Heart right ventricle (tissue), 16 donors: ENCODE measurements around the gene SPSB1. TPM values are rescaled to one million over a fixed set of nuclear protein-coding genes. Genes with fewer than 3 reads are reported as not detected.

Source experiments
- ATAC-seq, 8 donors: fragments of 200-7000 bp; cut with Tn5 transposase; one replicate each; pipeline ENCODE4 v1.9.1; 2020; ENCODE audit warnings: mild to moderate bottlenecking in 8 of 8, moderate library complexity in 8 of 8, moderate number of reproducible peaks in 1 of 8
- DNase-seq, 2 donors: peaks; one replicate each; pipeline ENCODE4 v3.0.0-alpha.2; 2020
- H3K27ac ChIP-seq, 10 donors: fragments of 200-600 bp; sonication (generic) in 2 of 10; one replicate each; pipeline versions ENCODE4 v1.5.0 to v1.8.0; 2020 to 2022; ENCODE audit warnings: mild to moderate bottlenecking in 3 of 10
- H3K27me3 ChIP-seq, 7 donors: fragments of 200-600 bp; one replicate each; pipeline ENCODE4 v1.8.0; 2021 to 2022; ENCODE audit warnings: mild to moderate bottlenecking in 2 of 7
- H3K36me3 ChIP-seq, 9 donors: fragments of 200-600 bp; sonication (generic) in 1 of 9; one replicate each; pipeline versions ENCODE4 v1.5.0 to v1.8.0; 2020 to 2022; ENCODE audit warnings: mild to moderate bottlenecking in 2 of 9
- H3K4me1 ChIP-seq, 9 donors: fragments of 200-600 bp; sonication (generic) in 1 of 9; one replicate each; pipeline versions ENCODE4 v1.5.0 to v1.8.0; 2020 to 2022; ENCODE audit warnings: mild to moderate bottlenecking in 4 of 9
- H3K4me3 ChIP-seq, 10 donors: fragments of 200-600 bp; sonication (generic) in 2 of 10; one replicate each; pipeline versions ENCODE4 v1.5.0 to v1.8.0; 2020 to 2022; ENCODE audit warnings: mild to moderate bottlenecking in 7 of 10, moderate library complexity in 2 of 10
- H3K9me3 ChIP-seq, 11 donors: fragments of 200-600 bp in 10 of 11; sonication (generic) in 2 of 11; one replicate each; pipeline versions ENCODE4 v1.5.0 to v1.8.0; 2013 to 2022; ENCODE audit warnings: mild to moderate bottlenecking in 2 of 11, control low read depth in 1 of 11, moderate library complexity in 1 of 11
- CTCF ChIP-seq, 9 donors: fragments of 200-600 bp; sonication (generic) in 2 of 9; IDR thresholded peaks; one replicate each; pipeline versions ENCODE4 v1.5.0 to v1.8.0; 2021 to 2022; ENCODE audit warnings: antibody characterized with exemption in 9 of 9, mild to moderate bottlenecking in 5 of 9, moderate library complexity in 1 of 9
- WGBS, 2 donors: extraction: QIAGEN DNeasy Blood & Tissue Kit; methylation state at CpG; one replicate each; pipeline ENCODE4 v1.1.7; 2013; ENCODE audit warnings: inconsistent platforms in 1 of 2; 5-methylcytosine and 5-hydroxymethylcytosine counted together
- intact Hi-C, 10 donors: fragments of 100-400 bp; cut with DNase I; formaldehyde crosslinking; loops; one replicate each; pipeline versions ENCODE4 v1.11.1 to v1.14.2; 2022
- polyA plus RNA-seq, 2 donors: library from polyadenylated mRNA; stranded (reverse); fragments of 200-250 nt; gene quantifications; one replicate each; pipeline ENCODE4 v1.2.3, GENCODE V29; 2013
- total RNA-seq, 10 donors: library from RNA; stranded (reverse); fragmentation: NEBNext Ultra II Directional in 3 of 10; extraction: Animal tissue kit (Norgen Biotek cat#: 25700) in 3 of 10; gene quantifications; one replicate each; pipeline versions ENCODE4 v1.2.1 to v1.2.4, GENCODE V29; 2021 to 2023
- donor health status: Arrhythmogenic right ventricular cardiomyopathy.
- donor health status: ischemic (EF 13 %, LVEDD 7.1; RV severe dilation, severe dysfunction).
- donor health status: healthy with polysubstance abuse.
- donor health status: DM: no; HTN: yes; CAD: no.
- donor health status: DM: no; HTN: no; CAD: no.
- donor health status: ischemic (EF 25% LVEDD 6.9; RV normal size, moderate dysfunction).
- donor health status: ischemic (EF 25% LVEDD 5.7; RV mildly dilated, moderate dysfunction).
- donor health status: healthy.
- donor health status: DM: yes; HTN: yes; CAD: no.
- donor health status: Ischemic cardiomyopathy.
- donor health status: ischemic (EF 35%, LVEDD 5.7; RV mildly dilated, moderate dysfunction).
- donor health status: nonischemic (EF 11% LVEDD 7.7; RV severe dilation, severe dysfunction).
- donor health status: DM: yes; HTN: yes; CAD: no.
- donor health status: PGD.
- donor health status: ischemic (EF 29% LVEDD 5.4; RV normal size, mild dysfunction).
- donor health status: nonischemic (EF 23%, LVEDD 6.1; RV moderate dilation, normal function).

Gene SPSB1
- total and polyA plus RNA-seq, 12 donors, result 5.5 to 16.5 (median 8.8) TPM

GRCh38 chr1:9247894-9248293, 44.8 kb upstream of the SPSB1 start:
- H3K9me3 ChIP-seq, result no peaks in the 10 kb centered on the region

DNA sequence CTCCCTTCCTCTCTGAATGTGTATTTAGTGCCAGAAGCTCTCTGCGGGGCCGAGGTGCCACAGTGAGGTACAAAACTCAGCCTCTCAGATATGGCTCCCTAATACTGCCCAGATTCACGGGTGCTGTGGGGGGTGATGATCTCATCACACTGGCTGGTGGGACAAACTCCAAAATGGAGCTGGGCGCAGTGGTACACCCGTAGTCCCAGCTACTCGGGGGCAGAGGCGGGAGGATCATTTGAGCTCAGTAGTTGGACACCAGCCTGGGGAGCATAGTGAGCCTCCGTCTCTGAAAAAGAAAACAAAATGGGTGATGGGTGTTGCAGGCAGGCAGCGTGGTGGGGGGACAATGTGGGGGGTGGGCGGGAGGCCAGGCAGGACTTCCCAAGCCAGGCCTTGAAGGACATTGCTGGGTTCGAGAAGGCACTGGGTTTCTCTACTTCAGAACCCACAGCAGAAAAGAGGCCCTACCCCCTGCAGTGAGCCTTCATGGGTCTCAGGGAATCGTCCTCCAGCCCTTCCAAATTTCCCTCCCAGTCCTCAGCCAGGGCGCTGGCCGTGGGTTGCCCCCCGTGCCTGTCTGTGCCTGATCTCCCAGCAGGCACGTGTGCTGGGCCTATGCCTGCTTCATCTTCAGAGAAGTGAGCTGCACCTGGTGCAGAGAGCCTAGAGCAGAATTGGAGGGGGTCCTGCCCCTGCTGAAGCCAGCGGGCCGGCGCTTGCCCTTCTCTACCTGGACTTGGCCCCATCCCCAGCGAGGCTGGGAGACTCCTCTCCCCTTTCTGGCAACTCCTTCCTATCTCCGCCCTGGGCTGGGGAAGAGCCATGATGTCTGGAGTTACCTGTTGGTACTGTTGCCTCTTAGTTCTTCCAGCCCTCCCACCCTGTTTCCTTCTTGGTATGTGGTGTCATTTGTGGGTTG, 44.1 kb upstream of the SPSB1 start:
- peak in 1 of 8 donors; percentile 1 for ATAC-seq
- 73 to 80% methylated on average over 21 of the region's 21 CpGs for WGBS, 2 donors
- peak overlapping the region; percentile 34 to 84 (median 76) for H3K27ac ChIP-seq
- TF ChIP-seq CTCF (IDR thresholded peaks at IDR 0.05), result no peak
- DNase-seq, result no peak
- H3K36me3 ChIP-seq, result peaks cover 0 to 50% (median 23%) of the 10 kb centered on the region in 9 donors
- H3K27me3 ChIP-seq, result no peaks in the 10 kb centered on the region
- H3K9me3 ChIP-seq, result no peaks in the 10 kb centered on the region
- peaks cover 24 to 97% (median 71%) of the 10 kb centered on the region in 9 donors for H3K4me1 ChIP-seq
- no peak overlapping the region for H3K4me3 ChIP-seq
- intact Hi-C loops, result no loop called here

More at GRCh38 chr1:9247894-9248293, 44.8 kb upstream of the SPSB1 start:
- no peak for TF ChIP-seq CTCF (IDR thresholded peaks at IDR 0.05)
- intact Hi-C loops, result no loop called here
- no peak overlapping the region for H3K4me3 ChIP-seq
- WGBS, 2 donors, result 89 to 93% methylated on average over 18 of the region's 18 CpGs
- H3K36me3 ChIP-seq, result peaks cover 0 to 46% (median 23%) of the 10 kb centered on the region in 9 donors
- H3K4me1 ChIP-seq, result peaks cover 23 to 97% (median 71%) of the 10 kb centered on the region in 9 donors
- H3K27me3 ChIP-seq, result no peaks in the 10 kb centered on the region
- ATAC-seq (peak in 3 of 8 donors; percentile 18 to 27 (median 19)), DNase-seq (no peak)
- peak overlapping the region in 9 of 10 donors; percentile 39 to 84 (median 79) for H3K27ac ChIP-seq

- peaks cover 0 to 50% (median 23%) of the 10 kb centered on the region in 9 donors for H3K36me3 ChIP-seq
- no peaks in the 10 kb centered on the region for H3K27me3 ChIP-seq
- H3K9me3 ChIP-seq, result no peaks in the 10 kb centered on the region
- intact Hi-C loops, result no loop called here
- H3K4me1 ChIP-seq, result peaks cover 24 to 97% (median 74%) of the 10 kb centered on the region in 9 donors
- no peak for DNase-seq
- H3K27ac ChIP-seq, result peak overlapping the region; percentile 39 to 84 (median 80)
- no peak for TF ChIP-seq CTCF (IDR thresholded peaks at IDR 0.05)
- H3K4me3 ChIP-seq, result no peak overlapping the region
- ATAC-seq, result no peak
- 80 to 87% methylated on average over 3 of the region's 3 CpGs for WGBS, 2 donors
These were observed 43.5 kb upstream of the SPSB1 start for GRCh38 chr1:9249263-9249533.

GRCh38 chr1:9249534-9250410, 42.9 kb upstream of the SPSB1 start:
- Histone ChIP-seq H3K36me3 (peaks cover 0 to 49% (median 23%) of the 10 kb centered on the region in 9 donors), H3K27me3 (no peaks in the 10 kb centered on the region), H3K4me3 (no peak overlapping the region), H3K4me1 (peaks cover 24 to 97% (median 73%) of the 10 kb centered on the region in 9 donors), H3K9me3 (no peaks in the 10 kb centered on the region), H3K27ac (peak overlapping the region; percentile 50 to 84 (median 80))
- TF ChIP-seq CTCF (IDR thresholded peaks at IDR 0.05), result peak in 8 of 9 donors; percentile 12 to 59 (median 50)
- intact Hi-C loops, result no loop called here
- ATAC-seq (peak in 7 of 8 donors; percentile 36 to 70 (median 60)), DNase-seq (peak; percentile 69 to 70)
- WGBS, 2 donors, result 61 to 63% methylated on average over 17 of the region's 17 CpGs
